SK-N-SH (cell line): ENCODE results near the gene ACOT7. TPM values are rescaled to one million over a fixed set of nuclear protein-coding genes. Genes with fewer than 3 reads are reported as not detected.

ENCODE experiments used
- CTCF ChIA-PET: fragments of 300-600, 350-600 bp; formaldehyde crosslinking; extraction: SDS; loops from one replicate; lab custom pipeline; 2021; lab: Yijun Ruan, JAX
- POLR2A ChIA-PET: fragments of 350-600 bp; sonication (Branson Sonifier 250); formaldehyde crosslinking; extraction: SDS; loops from one replicate; lab custom pipeline; 2020; ENCODE audit warnings: antibody characterized with exemption, inconsistent platforms; lab: Yijun Ruan, JAX
- DNase-seq: peaks from one replicate; pipeline ENCODE4 v3.0.0; 2012
- H2AFZ ChIP-seq: fragments of 200-600 bp; sonication (generic); 2 replicates; pipeline ENCODE4 v1.8.1; 2016; ENCODE audit warnings: antibody characterized with exemption, mild to moderate bottlenecking, low read depth
- H3F3A ChIP-seq: fragments of 200-600 bp; sonication (generic); replicated peaks from 2 replicates; pipeline ENCODE3; 2016; ENCODE audit warnings: antibody characterized with exemption, mild to moderate bottlenecking; ENCODE audit not compliant: insufficient read depth
- H3K27ac ChIP-seq, 2 experiments: fragments of 200-500 bp in 1 of 2; fragments of 200-600 bp in 1 of 2; sonication (Bioruptor generic) in 1 of 2; sonication (generic), shearing (Covaris generic) in 1 of 2; 2 replicates each; pipeline versions ENCODE4 v1.5.1 to v1.6.1; 2014 to 2016; ENCODE audit warnings: low read depth in 2 of 2, inconsistent platforms in 1 of 2, low read length in 1 of 2, mild to moderate bottlenecking in 1 of 2, mixed read lengths in 1 of 2
- H3K27me3 ChIP-seq: fragments of 200-600 bp; sonication (generic), shearing (Covaris generic); 2 replicates; pipeline ENCODE4 v1.6.1; 2016; ENCODE audit warnings: mixed run types; ENCODE audit not compliant: insufficient read depth
- H3K36me3 ChIP-seq, 2 experiments: fragments of 200-500 bp in 1 of 2; fragments of 200-600 bp in 1 of 2; sonication (Bioruptor generic) in 1 of 2; sonication (generic) in 1 of 2; replicated peaks in 1 of 2; 2 replicates each; pipeline versions ENCODE3 to v1.5.1; 2014 to 2016; ENCODE audit warnings: low read length in 1 of 2, mild to moderate bottlenecking in 1 of 2; ENCODE audit not compliant: insufficient read depth in 2 of 2, control insufficient read depth in 1 of 2
- H3K4me1 ChIP-seq, 2 experiments: fragments of 200-500 bp in 1 of 2; fragments of 200-600 bp in 1 of 2; sonication (Bioruptor generic) in 1 of 2; sonication (generic), shearing (Covaris generic) in 1 of 2; 2 replicates each; pipeline versions ENCODE4 v1.5.1 to v1.6.1; 2014 to 2016; ENCODE audit warnings: low read depth in 1 of 2, low read length in 1 of 2, mixed run types in 1 of 2; ENCODE audit not compliant: insufficient read depth in 2 of 2, control insufficient read depth in 1 of 2
- H3K4me2 ChIP-seq: fragments of 200-600 bp; sonication (generic), shearing (Covaris generic); 2 replicates; pipeline ENCODE4 v1.6.1; 2017; ENCODE audit warnings: mixed run types
- H3K4me3 ChIP-seq, 2 experiments: fragments of 200-500 bp in 1 of 2; fragments of 200-600 bp in 1 of 2; sonication (Bioruptor generic) in 1 of 2; sonication (generic), shearing (Covaris generic) in 1 of 2; 2 replicates each; pipeline versions ENCODE4 v1.5.1 to v1.8.1; 2014 to 2016; ENCODE audit warnings: low read depth in 2 of 2, inconsistent platforms in 1 of 2, low read length in 1 of 2, mild to moderate bottlenecking in 1 of 2, mixed read lengths in 1 of 2, moderate library complexity in 1 of 2
- H3K79me2 ChIP-seq: fragments of 200-600 bp; sonication (generic); 2 replicates; pipeline ENCODE4 v1.8.1; 2017; ENCODE audit warnings: mild to moderate bottlenecking; ENCODE audit not compliant: insufficient read depth
- H3K9ac ChIP-seq: fragments of 200-600 bp; sonication (generic); 2 replicates; pipeline ENCODE4 v1.6.1; 2017; ENCODE audit warnings: mixed run types
- H3K9me2 ChIP-seq: fragments of 200-600 bp; sonication (generic); 2 replicates; pipeline ENCODE4 v1.6.1; 2017; ENCODE audit warnings: mixed run types
- H3K9me3 ChIP-seq: fragments of 200-600 bp; sonication (generic); 2 replicates; pipeline ENCODE4 v1.6.1; 2017; ENCODE audit warnings: mixed run types, mild to moderate bottlenecking, moderate library complexity
- H4K20me1 ChIP-seq: fragments of 200-600 bp; sonication (generic); 2 replicates; pipeline ENCODE4 v1.6.1; 2017; ENCODE audit warnings: mild to moderate bottlenecking, mixed run types; ENCODE audit not compliant: insufficient read depth
- CHD2 ChIP-seq: fragments of 150-350 bp; IDR thresholded peaks from 2 replicates; pipeline ENCODE4 v1.6.1; 2018; ENCODE audit warnings: low read length; ENCODE audit not compliant: partially characterized antibody
- CTCF ChIP-seq: fragments of 200-600 bp; sonication (generic); IDR thresholded peaks from 2 replicates; pipeline ENCODE4 v1.6.1; 2017; ENCODE audit warnings: antibody characterized with exemption, mild to moderate bottlenecking, moderate library complexity
- ELF1 ChIP-seq: IDR thresholded peaks from 2 replicates; pipeline ENCODE4 v1.4.0; 2012
- EP300 ChIP-seq, 2 experiments: IDR thresholded peaks; 2 replicates each; pipeline versions ENCODE4 v1.4.0 to v1.6.1; 2012; ENCODE audit warnings: borderline replicate concordance in 1 of 2, low read depth in 1 of 2, low read length in 1 of 2
- EZH2phosphoT487 ChIP-seq: fragments of 200-600 bp; sonication (generic); IDR thresholded peaks from 2 replicates; pipeline ENCODE4 v1.6.1; 2017; ENCODE audit warnings: low read depth, mixed run types, mild to moderate bottlenecking, antibody characterized with exemption, moderate library complexity, borderline replicate concordance
- FOSL2 ChIP-seq: IDR thresholded peaks from 2 replicates; pipeline ENCODE4 v1.4.0; 2012; ENCODE audit warnings: low read depth, mild to moderate bottlenecking, moderate library complexity, borderline replicate concordance
- GABPA ChIP-seq: IDR thresholded peaks from 2 replicates; pipeline ENCODE4 v1.4.0; 2012; ENCODE audit warnings: low read depth, mild to moderate bottlenecking
- GATA2 ChIP-seq: sonication (generic); formaldehyde crosslinking; IDR thresholded peaks from 2 replicates; pipeline ENCODE4 v1.5.0; 2020; ENCODE audit warnings: mild to moderate bottlenecking, missing genetic modification reagents
- MEF2A ChIP-seq: IDR thresholded peaks from 2 replicates; pipeline ENCODE4 v1.4.0; 2012; ENCODE audit warnings: low read depth, borderline replicate concordance
- NFIC ChIP-seq: IDR thresholded peaks from 2 replicates; pipeline ENCODE4 v1.4.0; 2012; ENCODE audit warnings: borderline replicate concordance
- RCOR1 ChIP-seq: fragments of 150-350 bp; IDR thresholded peaks from 2 replicates; pipeline ENCODE4 v1.6.1; 2017; ENCODE audit warnings: antibody characterized with exemption, low read length
- RFX5 ChIP-seq: IDR thresholded peaks from 2 replicates; pipeline ENCODE4 v1.6.1; 2012; ENCODE audit warnings: mild to moderate bottlenecking, improper control_type of control experiment, low read length
- SIN3A ChIP-seq: IDR thresholded peaks from 2 replicates; pipeline ENCODE4 v1.6.1; 2012; ENCODE audit warnings: low read depth, mild to moderate bottlenecking, low read length, moderate library complexity, borderline replicate concordance
- SMC3 ChIP-seq: IDR thresholded peaks from 2 replicates; pipeline ENCODE4 v1.6.1; 2012; ENCODE audit warnings: low read depth, low read length, improper control_type of control experiment
- TAF1 ChIP-seq: IDR thresholded peaks from 2 replicates; pipeline ENCODE4 v1.6.1; 2012; ENCODE audit warnings: low read depth, mild to moderate bottlenecking, low read length, moderate library complexity, borderline replicate concordance
- YY1 ChIP-seq: IDR thresholded peaks from 2 replicates; pipeline ENCODE4 v1.4.0; 2012; ENCODE audit warnings: low read depth, mild to moderate bottlenecking
- WGBS: methylation state at CpG from one replicate; pipeline ENCODE4 v1.1.6; 2017; ENCODE audit warnings: low lambda C conversion rate; 5-methylcytosine and 5-hydroxymethylcytosine counted together
- polyA plus RNA-seq, 3 experiments: library from polyadenylated mRNA; depleted of rRNA; stranded (reverse); fragments of >200 nt; gene quantifications; 2 replicates each; pipeline ENCODE4 v1.2.3, GENCODE V29; 2012
- TF ChIP-seq, protein P1 (sequence below): IDR thresholded peaks from 2 replicates; pipeline ENCODE4; 2012
- TF ChIP-seq, protein P2 (sequence below): IDR thresholded peaks from 2 replicates; pipeline ENCODE4 v1.4.0; 2012; ENCODE audit warnings: low read depth
- TF ChIP-seq, protein P3 (sequence below): IDR thresholded peaks from 2 replicates; pipeline ENCODE4 v1.6.1; 2012; ENCODE audit warnings: mild to moderate bottlenecking, low read depth, low read length, moderate library complexity

Gene ACOT7
- polyA plus RNA-seq, 1 of the 3 experiments (the other 2 are of a cell fraction), result 289 TPM

GRCh38 chr1:6330410-6330911 is 63.1 kb downstream of the ACOT7 start:
- TF ChIP-seq, protein P1, sequence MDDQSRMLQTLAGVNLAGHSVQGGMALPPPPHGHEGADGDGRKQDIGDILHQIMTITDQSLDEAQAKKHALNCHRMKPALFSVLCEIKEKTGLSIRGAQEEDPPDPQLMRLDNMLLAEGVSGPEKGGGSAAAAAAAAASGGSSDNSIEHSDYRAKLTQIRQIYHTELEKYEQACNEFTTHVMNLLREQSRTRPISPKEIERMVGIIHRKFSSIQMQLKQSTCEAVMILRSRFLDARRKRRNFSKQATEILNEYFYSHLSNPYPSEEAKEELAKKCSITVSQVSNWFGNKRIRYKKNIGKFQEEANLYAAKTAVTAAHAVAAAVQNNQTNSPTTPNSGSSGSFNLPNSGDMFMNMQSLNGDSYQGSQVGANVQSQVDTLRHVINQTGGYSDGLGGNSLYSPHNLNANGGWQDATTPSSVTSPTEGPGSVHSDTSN, result no peak
- no peak for TF ChIP-seq RFX5
- no peak for TF ChIP-seq TAF1
- no peak for TF ChIP-seq YY1
- no peak for TF ChIP-seq SMC3
- Histone ChIP-seq H3K27me3 (no peaks in the 10 kb centered on the region), H2AFZ (no peak overlapping the region), H3K9me2 (no peaks in the 10 kb centered on the region), H3F3A (no peaks in the 10 kb centered on the region), H3K9ac (no peak overlapping the region), H3K27ac (no peak overlapping the region; a peak in 1 of 4 replicates), H3K79me2 (no peaks in the 10 kb centered on the region), H3K36me3 (peaks cover 0 to 33% of the 10 kb centered on the region in 2 experiments), H3K4me3 (no peak overlapping the region), H3K4me1 (peaks cover 0 to 18% of the 10 kb centered on the region in 2 experiments; a peak in 1 of 4 replicates), H4K20me1 (no peaks in the 10 kb centered on the region), H3K9me3 (no peaks in the 10 kb centered on the region), H3K4me2 (no peak overlapping the region)
- POLR2A ChIA-PET, result no interaction called here
- no peak for DNase-seq
- CTCF ChIA-PET, result interaction anchor here (0.6 to 19.3 kb wide), 7 partner anchors 11 to 111 kb away, joined by 3 to 318 read pairs (median 4); no protein-coding TSS in a partner anchor
- 89% methylated on average over 12 of the region's 16 CpGs for WGBS

GRCh38 chr1:6329851-6330250 is 63.7 kb downstream of the ACOT7 start:
- Histone ChIP-seq H3K27ac (no peak overlapping the region; a peak in 1 of 4 replicates), H2AFZ (no peak overlapping the region)
- CTCF ChIA-PET, result interaction anchor here (0.6 to 19.3 kb wide), 7 partner anchors 11 to 112 kb away, joined by 3 to 318 read pairs (median 4); no protein-coding TSS in a partner anchor

More at GRCh38 chr1:6329851-6330250, 63.7 kb downstream of the ACOT7 start:
- WGBS, result 84% methylated on average over 13 of the region's 13 CpGs
- peaks cover 0 to 34% of the 10 kb centered on the region in 2 experiments for H3K36me3 ChIP-seq
- H3K9ac ChIP-seq, result no peak overlapping the region
- H3K9me2 ChIP-seq, result no peaks in the 10 kb centered on the region
- H3F3A ChIP-seq, result no peaks in the 10 kb centered on the region
- DNase-seq, result no peak
- H3K4me1 ChIP-seq, result peaks cover 0 to 15% of the 10 kb centered on the region in 2 experiments; a peak in 1 of 4 replicates
- no peaks in the 10 kb centered on the region for H3K27me3 ChIP-seq
- TF ChIP-seq SMC3, result no peak
- TF ChIP-seq SIN3A, result no peak
- no peak for TF ChIP-seq RFX5
- TF ChIP-seq CTCF, result no peak
- no peak for TF ChIP-seq NFIC
- TF ChIP-seq, protein P2, sequence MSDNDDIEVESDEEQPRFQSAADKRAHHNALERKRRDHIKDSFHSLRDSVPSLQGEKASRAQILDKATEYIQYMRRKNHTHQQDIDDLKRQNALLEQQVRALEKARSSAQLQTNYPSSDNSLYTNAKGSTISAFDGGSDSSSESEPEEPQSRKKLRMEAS, result no peak
- TF ChIP-seq EP300 (IDR thresholded peaks at IDR 0.05; ENCODE audit: borderline replicate concordance in 1 of 2, low read depth in 1 of 2, low read length in 1 of 2), result no peak
- no peak for TF ChIP-seq GABPA
- no peak for TF ChIP-seq ELF1
- TF ChIP-seq, protein P3, sequence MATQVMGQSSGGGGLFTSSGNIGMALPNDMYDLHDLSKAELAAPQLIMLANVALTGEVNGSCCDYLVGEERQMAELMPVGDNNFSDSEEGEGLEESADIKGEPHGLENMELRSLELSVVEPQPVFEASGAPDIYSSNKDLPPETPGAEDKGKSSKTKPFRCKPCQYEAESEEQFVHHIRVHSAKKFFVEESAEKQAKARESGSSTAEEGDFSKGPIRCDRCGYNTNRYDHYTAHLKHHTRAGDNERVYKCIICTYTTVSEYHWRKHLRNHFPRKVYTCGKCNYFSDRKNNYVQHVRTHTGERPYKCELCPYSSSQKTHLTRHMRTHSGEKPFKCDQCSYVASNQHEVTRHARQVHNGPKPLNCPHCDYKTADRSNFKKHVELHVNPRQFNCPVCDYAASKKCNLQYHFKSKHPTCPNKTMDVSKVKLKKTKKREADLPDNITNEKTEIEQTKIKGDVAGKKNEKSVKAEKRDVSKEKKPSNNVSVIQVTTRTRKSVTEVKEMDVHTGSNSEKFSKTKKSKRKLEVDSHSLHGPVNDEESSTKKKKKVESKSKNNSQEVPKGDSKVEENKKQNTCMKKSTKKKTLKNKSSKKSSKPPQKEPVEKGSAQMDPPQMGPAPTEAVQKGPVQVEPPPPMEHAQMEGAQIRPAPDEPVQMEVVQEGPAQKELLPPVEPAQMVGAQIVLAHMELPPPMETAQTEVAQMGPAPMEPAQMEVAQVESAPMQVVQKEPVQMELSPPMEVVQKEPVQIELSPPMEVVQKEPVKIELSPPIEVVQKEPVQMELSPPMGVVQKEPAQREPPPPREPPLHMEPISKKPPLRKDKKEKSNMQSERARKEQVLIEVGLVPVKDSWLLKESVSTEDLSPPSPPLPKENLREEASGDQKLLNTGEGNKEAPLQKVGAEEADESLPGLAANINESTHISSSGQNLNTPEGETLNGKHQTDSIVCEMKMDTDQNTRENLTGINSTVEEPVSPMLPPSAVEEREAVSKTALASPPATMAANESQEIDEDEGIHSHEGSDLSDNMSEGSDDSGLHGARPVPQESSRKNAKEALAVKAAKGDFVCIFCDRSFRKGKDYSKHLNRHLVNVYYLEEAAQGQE, result no peak
- no peak for TF ChIP-seq TAF1
- TF ChIP-seq GATA2 (CRISPR knock-in tag), result no peak
- no peak for TF ChIP-seq RCOR1
- TF ChIP-seq MEF2A, result no peak
- TF ChIP-seq CHD2, result no peak
- no peak for TF ChIP-seq FOSL2
- TF ChIP-seq EZH2phosphoT487, result no peak
- H4K20me1 ChIP-seq, result no peaks in the 10 kb centered on the region
- no peaks in the 10 kb centered on the region for H3K79me2 ChIP-seq
- no peaks in the 10 kb centered on the region for H3K9me3 ChIP-seq
- POLR2A ChIA-PET, result no interaction called here
- no peak overlapping the region for H3K4me2 ChIP-seq
- H3K4me3 ChIP-seq, result no peak overlapping the region
